H9 (cell line): ENCODE data around the gene DCST1. TPM values are rescaled to one million over a fixed set of nuclear protein-coding genes. Genes with fewer than 3 reads are reported as not detected.

Experiments used
- DNase-seq: peaks from one replicate; pipeline ENCODE4 v3.0.0-alpha.2; 2017
- H2AFZ ChIP-seq: one replicate; pipeline ENCODE4 v1.6.1; 2013; ENCODE audit warnings: mild to moderate bottlenecking, low read length, control low read depth, moderate library complexity
- H2AK5ac ChIP-seq: 2 replicates; pipeline ENCODE4 v1.6.1; 2013; ENCODE audit warnings: low read length, control low read depth, mixed read lengths; ENCODE audit not compliant: insufficient read length
- H2BK120ac ChIP-seq: one replicate; pipeline ENCODE4 v1.6.1; 2013; ENCODE audit warnings: low read depth, mild to moderate bottlenecking, low read length, control low read depth, inconsistent platforms; ENCODE audit not compliant: poor library complexity, severe bottlenecking
- H2BK12ac ChIP-seq: 2 replicates; pipeline ENCODE4 v1.6.1; 2013; ENCODE audit warnings: low read length, control low read depth, mixed read lengths, low read depth; ENCODE audit not compliant: insufficient read length
- H2BK15ac ChIP-seq: 2 replicates; pipeline ENCODE4 v1.6.1; 2013; ENCODE audit warnings: low read depth, low read length, control low read depth
- H2BK20ac ChIP-seq: one replicate; pipeline ENCODE4 v1.6.1; 2013; ENCODE audit warnings: low read depth, mild to moderate bottlenecking, low read length, control low read depth, inconsistent platforms; ENCODE audit not compliant: poor library complexity, severe bottlenecking
- H2BK5ac ChIP-seq: 2 replicates; pipeline ENCODE4 v1.6.1; 2013; ENCODE audit warnings: low read length, control low read depth, mixed read lengths; ENCODE audit not compliant: insufficient read length
- H3K14ac ChIP-seq: 2 replicates; pipeline ENCODE4 v1.6.1; 2013; ENCODE audit warnings: low read length, control low read depth; ENCODE audit not compliant: insufficient read depth
- H3K18ac ChIP-seq: 2 replicates; pipeline ENCODE4 v1.6.1; 2013; ENCODE audit warnings: low read depth, mild to moderate bottlenecking, mixed read lengths, low read length, control low read depth; ENCODE audit not compliant: insufficient read length
- H3K23ac ChIP-seq: 2 replicates; pipeline ENCODE4 v1.6.1; 2013; ENCODE audit warnings: low read length, control low read depth, mixed read lengths, low read depth; ENCODE audit not compliant: insufficient read length
- H3K23me2 ChIP-seq: 2 replicates; pipeline ENCODE4 v1.6.1; 2013; ENCODE audit warnings: low read depth, mild to moderate bottlenecking, mixed read lengths, low read length, control low read depth; ENCODE audit not compliant: insufficient read length, poor library complexity, severe bottlenecking
- H3K27ac ChIP-seq: 2 replicates; pipeline ENCODE4 v1.5.1; 2013; ENCODE audit warnings: low read length, control low read depth, mixed read lengths, low read depth; ENCODE audit not compliant: insufficient read length
- H3K27me3 ChIP-seq: 2 replicates; pipeline ENCODE4 v1.6.1; 2013; ENCODE audit warnings: low read length, control low read depth, inconsistent platforms; ENCODE audit not compliant: insufficient read depth
- H3K4ac ChIP-seq: 2 replicates; pipeline ENCODE4 v1.6.1; 2013; ENCODE audit warnings: low read depth, mild to moderate bottlenecking, control low read depth, inconsistent platforms, low read length, moderate library complexity
- H3K4me1 ChIP-seq: 2 replicates; pipeline ENCODE4 v1.6.1; 2013; ENCODE audit warnings: low read length, control low read depth, inconsistent platforms; ENCODE audit not compliant: insufficient read depth
- H3K4me2 ChIP-seq: 2 replicates; pipeline ENCODE4 v1.6.1; 2013; ENCODE audit warnings: low read length, control low read depth, mixed read lengths; ENCODE audit not compliant: insufficient read length, insufficient read depth
- H3K56ac ChIP-seq: 2 replicates; pipeline ENCODE4 v1.6.1; 2013; ENCODE audit warnings: low read depth, mild to moderate bottlenecking, mixed read lengths, low read length, control low read depth; ENCODE audit not compliant: insufficient read length
- H3K79me1 ChIP-seq: 2 replicates; pipeline ENCODE4 v1.6.1; 2013; ENCODE audit warnings: low read depth, mild to moderate bottlenecking, moderate library complexity, low read length, control low read depth, inconsistent platforms; ENCODE audit not compliant: insufficient read depth, poor library complexity, severe bottlenecking
- H3K79me2 ChIP-seq: 2 replicates; pipeline ENCODE4 v1.6.1; 2013; ENCODE audit warnings: low read length, control low read depth, inconsistent platforms; ENCODE audit not compliant: insufficient read depth
- H3K9ac ChIP-seq: 2 replicates; pipeline ENCODE4 v1.6.1; 2013; ENCODE audit warnings: low read length, control low read depth, mixed read lengths; ENCODE audit not compliant: insufficient read length; ENCODE audit errors: extremely low read depth
- H3K9me3 ChIP-seq: one replicate; pipeline ENCODE4 v1.6.1; 2013; ENCODE audit warnings: low read depth, low read length, inconsistent platforms; ENCODE audit not compliant: control insufficient read depth
- H3T11ph ChIP-seq: one replicate; pipeline ENCODE4 v1.6.1; 2013; ENCODE audit warnings: mild to moderate bottlenecking, low read length, control low read depth, inconsistent platforms
- H4K20me1 ChIP-seq: one replicate; pipeline ENCODE4 v1.6.1; 2013; ENCODE audit not compliant: control insufficient read depth, insufficient read length, insufficient read depth
- H4K5ac ChIP-seq: 2 replicates; pipeline ENCODE4 v1.6.1; 2013; ENCODE audit warnings: low read depth, mild to moderate bottlenecking, mixed read lengths, low read length, control low read depth; ENCODE audit not compliant: insufficient read length
- H4K8ac ChIP-seq: replicated peaks from 2 replicates; pipeline ENCODE4 v1.6.1; 2013; ENCODE audit warnings: low read length, control low read depth, mixed read lengths, low read depth; ENCODE audit not compliant: insufficient read length
- H4K91ac ChIP-seq: 2 replicates; pipeline ENCODE4 v1.6.1; 2013; ENCODE audit warnings: low read depth, mild to moderate bottlenecking, moderate library complexity, mixed read lengths, low read length, control low read depth; ENCODE audit not compliant: insufficient read length
- H3K27ac Mint-ChIP-seq, 3 experiments: 2 replicates in 2 of 3; 3 replicates in 1 of 3; pipeline ENCODE4 v1.8.0; 2020 to 2021; ENCODE audit warnings: mixed read lengths in 3 of 3, mild to moderate bottlenecking in 1 of 3, moderate library complexity in 1 of 3
- H3K27me3 Mint-ChIP-seq: 2 replicates; pipeline ENCODE4 v1.8.0; 2021; ENCODE audit warnings: low read depth, mild to moderate bottlenecking, moderate library complexity, mixed read lengths
- H3K36me3 Mint-ChIP-seq, 3 experiments: 2 replicates in 2 of 3; 3 replicates in 1 of 3; pipeline ENCODE4 v1.8.0; 2020 to 2021; ENCODE audit warnings: low read depth in 3 of 3, mixed read lengths in 3 of 3; ENCODE audit not compliant: insufficient read depth in 1 of 3
- H3K4me1 Mint-ChIP-seq, 2 experiments: 2 replicates each; pipeline ENCODE4 v1.8.0; 2020; ENCODE audit warnings: mixed read lengths in 2 of 2
- H3K4me3 Mint-ChIP-seq, 2 experiments: 2 replicates in 1 of 2; 3 replicates in 1 of 2; pipeline ENCODE4 v1.8.0; 2020 to 2021; ENCODE audit warnings: mild to moderate bottlenecking in 2 of 2, mixed read lengths in 2 of 2, moderate library complexity in 1 of 2
- H3K9me3 Mint-ChIP-seq, 2 experiments: 2 replicates in 1 of 2; 3 replicates in 1 of 2; pipeline ENCODE4 v1.8.0; 2020; ENCODE audit warnings: mild to moderate bottlenecking in 2 of 2, mixed read lengths in 2 of 2, moderate library complexity in 1 of 2
- WGBS: extraction: QIAGEN DNeasy Blood & Tissue Kit; methylation state at CpG from one replicate; pipeline ENCODE4 v1.1.7; 2013; ENCODE audit warnings: missing lambda C conversion rate, low lambda C conversion rate, mixed read lengths; ENCODE audit not compliant: insufficient read length; ENCODE audit errors: extremely low coverage; 5-methylcytosine and 5-hydroxymethylcytosine counted together
- total RNA-seq: library from RNA; stranded (reverse); gene quantifications from 2 replicates; pipeline ENCODE4 v1.2.1, GENCODE V29; 2021
- TF ChIP-seq, protein P1 (sequence below): fragments of 200-600 bp; sonication (generic); conservative IDR thresholded peaks from 3 replicates; pipeline ENCODE4 v1.8.0; 2021; ENCODE audit warnings: antibody characterized with exemption, mild to moderate bottlenecking

DCST1 gene
- total RNA-seq, 1 experiment from 2014 or later, result not detected

DNA sequence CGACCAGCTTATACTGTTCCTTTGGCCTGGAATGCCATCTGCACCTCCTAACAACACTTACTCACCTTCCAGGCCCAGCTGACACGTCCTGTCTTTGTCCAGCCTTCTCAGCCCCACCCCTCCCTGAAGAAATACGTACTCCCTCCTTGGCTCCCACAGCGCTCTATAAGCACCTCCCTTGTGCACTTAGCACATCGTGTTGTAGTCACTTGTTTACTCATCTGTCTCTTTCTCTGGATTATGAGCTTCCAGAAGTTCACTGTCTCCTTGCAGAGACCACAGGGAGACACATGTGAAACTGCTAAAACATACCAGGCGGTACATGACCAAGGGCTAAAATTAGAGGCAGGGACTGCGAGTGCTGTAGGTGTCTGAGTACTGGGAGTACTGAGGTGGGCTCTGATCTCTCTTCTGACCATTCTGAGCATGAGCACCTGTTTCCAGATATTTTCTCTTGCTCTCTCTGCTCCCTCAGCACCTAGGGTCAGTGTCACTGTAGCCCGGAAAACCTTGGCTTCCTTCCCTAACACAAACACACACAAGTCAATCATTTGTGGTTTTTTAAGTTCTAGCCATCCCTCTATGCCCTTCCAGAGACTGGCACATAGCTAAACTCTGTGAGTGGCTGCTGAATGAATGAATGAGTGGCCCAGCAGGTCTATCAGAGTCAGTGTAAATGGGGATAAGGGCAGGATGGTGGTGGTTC, 5.1 kb downstream of the DCST1 start:
- no CpG with 5 or more reads among the region's 8 CpGs for WGBS
- Histone ChIP-seq H2BK20ac (no peak overlapping the region), H3K56ac (no peak overlapping the region), H4K8ac (no peak overlapping the region), H3K4me1 (no peaks in the 10 kb centered on the region), H3K27me3 (no peaks in the 10 kb centered on the region), H3K4ac (no peak overlapping the region), H2AK5ac (no peak overlapping the region), H3K18ac (no peak overlapping the region), H3K9me3 (no peaks in the 10 kb centered on the region), H2BK15ac (no peak overlapping the region), H3T11ph (no peak overlapping the region), H3K23me2 (no peaks in the 10 kb centered on the region), H2BK12ac (no peak overlapping the region), H4K91ac (no peak overlapping the region), H3K23ac (no peak overlapping the region), H3K27ac (no peak overlapping the region), H4K20me1 (peaks cover 2% of the 10 kb centered on the region), H2BK5ac (no peak overlapping the region), H2AFZ (no peak overlapping the region), H3K79me2 (no peaks in the 10 kb centered on the region), H3K4me2 (no peak overlapping the region), H4K5ac (no peak overlapping the region), H3K9ac (no peak overlapping the region), H3K14ac (no peak overlapping the region), H2BK120ac (no peak overlapping the region), H3K79me1 (no peaks in the 10 kb centered on the region)
- DNase-seq, result no peak
- H3K27me3 Mint-ChIP-seq, result peaks cover 49% of the 10 kb centered on the region
- H3K4me1 Mint-ChIP-seq, result peaks cover 3 to 10% of the 10 kb centered on the region in 2 experiments; a peak in 2 of 4 replicates
- H3K9me3 Mint-ChIP-seq, result no peaks in the 10 kb centered on the region
- no peak overlapping the region; a peak in 2 of 7 replicates for H3K27ac Mint-ChIP-seq
- TF ChIP-seq, protein P1, sequence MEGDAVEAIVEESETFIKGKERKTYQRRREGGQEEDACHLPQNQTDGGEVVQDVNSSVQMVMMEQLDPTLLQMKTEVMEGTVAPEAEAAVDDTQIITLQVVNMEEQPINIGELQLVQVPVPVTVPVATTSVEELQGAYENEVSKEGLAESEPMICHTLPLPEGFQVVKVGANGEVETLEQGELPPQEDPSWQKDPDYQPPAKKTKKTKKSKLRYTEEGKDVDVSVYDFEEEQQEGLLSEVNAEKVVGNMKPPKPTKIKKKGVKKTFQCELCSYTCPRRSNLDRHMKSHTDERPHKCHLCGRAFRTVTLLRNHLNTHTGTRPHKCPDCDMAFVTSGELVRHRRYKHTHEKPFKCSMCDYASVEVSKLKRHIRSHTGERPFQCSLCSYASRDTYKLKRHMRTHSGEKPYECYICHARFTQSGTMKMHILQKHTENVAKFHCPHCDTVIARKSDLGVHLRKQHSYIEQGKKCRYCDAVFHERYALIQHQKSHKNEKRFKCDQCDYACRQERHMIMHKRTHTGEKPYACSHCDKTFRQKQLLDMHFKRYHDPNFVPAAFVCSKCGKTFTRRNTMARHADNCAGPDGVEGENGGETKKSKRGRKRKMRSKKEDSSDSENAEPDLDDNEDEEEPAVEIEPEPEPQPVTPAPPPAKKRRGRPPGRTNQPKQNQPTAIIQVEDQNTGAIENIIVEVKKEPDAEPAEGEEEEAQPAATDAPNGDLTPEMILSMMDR, result no peak
- no peak overlapping the region for H3K4me3 Mint-ChIP-seq
- no peaks in the 10 kb centered on the region for H3K36me3 Mint-ChIP-seq
